Tongue (tissue), 2 donors: ENCODE results near the gene MDGA2. TPM values are rescaled to one million over a fixed set of nuclear protein-coding genes. Genes with fewer than 3 reads are reported as not detected.

Source experiments
- DNase-seq: peaks from one replicate; pipeline ENCODE4 v3.0.0-alpha.2; 2015
- total RNA-seq: library from RNA; depleted of rRNA; stranded (reverse); fragments of >200 nt; gene quantifications from one replicate; pipeline ENCODE4 v1.2.3, GENCODE V29; 2014

Gene MDGA2
- total RNA-seq, 1 donor from 2014 or later = 1.0 TPM

DNA sequence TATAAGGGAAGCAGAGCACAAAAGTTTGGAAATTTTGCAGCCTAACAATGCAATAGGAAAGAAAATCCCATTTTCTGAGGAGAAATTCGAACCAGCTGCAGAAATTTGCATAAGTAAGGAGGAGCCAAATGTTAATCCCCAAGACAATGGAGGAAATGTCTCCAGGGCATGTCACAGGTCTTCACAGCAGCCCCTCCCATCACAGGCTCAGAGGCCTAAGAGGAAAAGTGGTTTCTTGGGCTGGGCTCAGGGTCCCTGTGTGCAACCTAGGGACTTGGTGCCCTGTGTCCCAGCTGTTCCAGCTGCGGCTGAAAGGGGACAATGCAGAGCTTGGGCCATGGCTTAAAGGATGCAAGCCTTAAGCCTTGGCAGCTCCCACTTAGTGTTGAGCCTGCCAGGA is 190.0 kb downstream of the MDGA2 start:
- DNase-seq = no peak

DNA sequence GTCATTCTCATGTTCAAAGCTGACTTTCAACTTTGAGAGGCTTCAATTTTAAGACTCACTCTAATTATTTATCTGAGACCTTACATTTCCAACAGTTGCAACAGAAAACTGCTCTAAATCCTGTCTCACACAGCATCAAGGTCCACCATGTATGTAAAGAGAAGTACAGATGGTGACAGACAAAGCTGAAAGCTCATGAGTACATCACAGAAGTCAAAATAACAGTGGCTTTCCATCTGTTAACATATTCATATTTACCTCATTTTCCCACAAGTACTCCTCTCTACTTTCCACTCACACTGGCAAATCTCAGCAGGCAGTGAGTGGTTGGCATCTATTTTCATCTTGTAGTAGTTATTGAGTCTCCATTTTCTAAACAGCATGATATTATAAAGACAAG is 192.0 kb downstream of the MDGA2 start:
- DNase-seq = no peak

DNA sequence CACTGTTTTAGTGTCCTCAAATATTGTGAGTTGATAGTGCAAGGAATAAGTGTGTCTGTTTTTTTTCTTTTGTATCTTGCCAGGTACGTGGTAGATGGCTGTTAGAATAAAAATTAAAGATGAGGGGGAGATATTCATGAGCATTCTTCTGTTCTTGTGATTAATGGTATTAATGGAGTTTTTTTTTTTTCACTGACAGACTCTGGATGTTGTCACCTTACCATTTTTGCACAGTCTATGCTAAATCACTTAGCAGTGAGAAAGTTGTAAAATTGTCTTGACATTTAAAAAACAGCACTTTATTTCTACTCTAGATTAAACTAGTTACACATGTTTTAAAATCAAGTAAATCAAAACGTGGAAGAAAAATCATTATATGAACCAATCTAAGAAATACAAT is 204.3 kb downstream of the MDGA2 start:
- no peak for DNase-seq

- no peak for DNase-seq
Observed at GRCh38 chr14:47466916-47467315, 208.5 kb downstream of the MDGA2 start.

- DNase-seq = no peak
Observed at GRCh38 chr14:47454025-47454424, 221.4 kb downstream of the MDGA2 start.

DNA sequence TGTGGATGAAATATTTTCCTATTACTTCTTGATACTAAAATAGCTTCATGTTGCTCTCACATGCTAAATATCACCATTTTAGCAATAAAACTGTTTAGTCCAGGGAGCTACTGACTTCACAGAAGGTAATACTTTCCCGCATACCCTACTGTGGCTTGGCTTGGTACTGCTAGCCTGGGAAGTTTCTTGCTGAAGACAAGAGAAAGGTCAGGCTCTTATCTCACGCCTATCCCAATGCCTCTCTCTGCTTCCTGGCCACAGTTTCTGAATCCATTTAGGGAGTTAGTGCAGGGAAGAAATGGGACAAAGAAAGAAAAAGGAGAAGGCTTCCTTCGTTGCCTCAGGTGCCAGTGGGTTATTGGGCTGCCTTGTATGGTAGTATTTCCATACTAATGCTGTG is 228.3 kb downstream of the MDGA2 start:
- no peak for DNase-seq

DNA sequence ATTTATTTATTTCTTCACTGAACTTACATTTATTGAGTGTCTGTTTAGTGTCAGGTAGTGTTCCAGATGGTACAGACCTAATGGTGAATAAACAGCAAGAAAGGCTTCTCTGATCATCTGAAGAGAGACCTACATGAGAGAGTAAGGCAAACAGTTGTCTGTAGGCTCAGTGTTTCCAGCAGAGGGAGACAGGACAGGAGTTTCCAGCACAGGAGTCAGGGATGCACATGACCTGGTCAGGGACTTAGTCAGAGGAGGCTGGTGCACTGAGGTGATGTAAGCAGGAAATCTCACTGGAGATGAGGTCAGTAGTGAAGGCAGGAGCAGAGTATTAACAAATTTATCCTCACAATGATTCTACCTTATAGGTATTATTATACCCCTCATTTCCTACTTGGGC is 233.2 kb downstream of the MDGA2 start:
- DNase-seq = peak; percentile 5

DNA sequence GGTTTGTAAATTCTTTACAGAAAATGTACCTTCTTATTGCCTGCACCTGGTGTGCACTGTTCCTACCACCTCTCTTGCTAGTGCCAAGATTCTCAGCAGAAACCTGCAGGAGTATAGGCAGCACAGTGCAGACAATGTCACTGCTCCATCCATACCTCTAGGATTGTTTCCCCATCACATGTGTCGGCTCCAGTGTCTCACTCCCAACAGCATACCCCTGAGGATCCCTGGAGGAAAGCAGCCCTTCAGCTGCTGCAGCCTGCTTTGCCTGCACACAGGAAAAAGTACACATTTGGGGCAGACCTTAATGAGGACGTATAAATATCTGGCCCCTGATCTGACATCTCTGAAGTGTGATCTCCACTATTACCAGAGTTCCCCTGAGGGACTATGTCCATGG is 235.5 kb downstream of the MDGA2 start:
- DNase-seq = no peak

GRCh38 chr14:47438650-47439140 is 236.7 kb downstream of the MDGA2 start:
- peak; percentile 16 for DNase-seq

DNA sequence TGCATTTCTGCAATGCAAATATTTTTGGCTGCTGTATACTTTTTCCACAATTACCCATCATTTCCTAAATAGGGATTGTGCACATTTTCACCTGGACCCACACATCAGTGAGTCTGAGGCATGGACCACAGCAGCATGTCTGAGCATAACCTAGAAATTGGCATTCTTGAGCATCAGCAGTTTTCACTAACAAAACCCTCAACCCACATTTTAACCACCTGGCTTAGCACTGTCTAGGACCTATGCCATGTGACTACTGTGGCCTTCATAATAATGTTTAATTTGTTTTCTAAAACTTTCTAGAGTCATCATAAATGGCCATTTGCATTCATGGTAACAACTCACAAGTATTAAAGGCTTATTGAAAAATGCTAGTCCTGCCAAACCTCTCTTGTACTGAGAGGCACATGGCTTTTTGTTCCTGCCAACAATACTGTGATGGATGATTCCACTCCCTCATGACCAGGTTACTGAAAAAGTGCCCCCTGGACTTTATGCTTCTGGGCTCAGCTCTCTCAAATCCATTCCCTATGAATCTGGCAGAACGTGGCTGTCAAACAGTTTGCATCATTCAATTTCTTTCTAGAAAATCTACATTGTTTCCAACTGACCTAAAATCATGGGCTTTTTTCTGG is 240.0 kb downstream of the MDGA2 start:
- no peak for DNase-seq

DNA sequence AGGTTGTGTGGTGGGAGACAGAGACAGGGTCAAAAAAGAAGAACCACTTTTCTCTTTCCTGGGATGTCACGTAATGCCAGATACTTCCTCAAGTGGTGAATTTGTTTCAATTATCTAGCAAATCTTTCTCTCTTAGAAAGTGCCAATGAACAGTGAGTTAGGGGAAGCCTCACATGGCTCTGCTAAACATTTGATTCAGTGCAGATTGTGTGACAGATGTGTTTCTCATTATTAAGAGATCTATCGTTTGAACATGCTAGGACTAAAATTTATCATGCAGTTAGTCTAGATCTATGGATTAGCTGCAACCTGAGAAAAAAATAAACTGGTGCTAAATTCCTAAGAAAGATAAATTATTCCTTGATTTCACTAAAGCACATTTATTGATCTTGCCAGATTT is 247.8 kb downstream of the MDGA2 start:
- DNase-seq = no peak

DNA sequence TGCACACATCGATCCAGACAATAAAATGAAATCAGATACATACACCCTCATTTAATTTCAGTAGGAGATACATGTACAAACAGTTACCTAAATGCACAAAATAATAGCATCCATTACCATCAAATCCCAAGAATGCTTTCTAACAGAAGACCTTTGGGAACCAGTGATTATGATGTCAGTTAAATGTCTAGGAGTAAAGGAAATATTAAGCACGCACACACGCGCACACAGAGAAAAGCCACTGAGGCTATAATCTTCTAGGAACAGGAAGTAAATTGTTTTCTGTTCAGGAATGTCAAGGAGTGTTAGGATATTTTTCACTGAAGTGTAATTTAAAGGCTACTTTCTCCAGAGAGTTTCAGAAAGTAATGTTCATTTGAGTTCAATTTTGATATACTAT is 250.1 kb downstream of the MDGA2 start:
- DNase-seq = no peak

DNA sequence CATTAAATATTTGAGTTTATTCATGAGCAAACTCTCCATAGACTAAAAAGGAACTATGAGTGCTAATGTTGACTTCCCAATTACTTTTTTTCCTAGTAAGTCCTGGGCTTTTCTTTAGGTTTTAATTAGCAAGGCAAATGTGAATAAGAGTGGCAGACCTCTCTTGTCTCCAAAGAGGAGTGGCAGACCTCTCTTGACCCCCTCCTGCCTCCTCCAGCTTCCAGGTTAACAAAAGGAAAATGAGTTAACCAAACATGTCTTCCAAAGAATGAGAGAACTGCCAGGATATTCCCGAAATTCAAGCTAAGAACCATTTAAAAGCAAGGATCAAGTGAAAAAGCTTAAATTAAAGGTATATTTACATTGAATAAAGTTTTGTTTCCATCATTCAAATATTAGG is 253.2 kb downstream of the MDGA2 start:
- no peak for DNase-seq

DNA sequence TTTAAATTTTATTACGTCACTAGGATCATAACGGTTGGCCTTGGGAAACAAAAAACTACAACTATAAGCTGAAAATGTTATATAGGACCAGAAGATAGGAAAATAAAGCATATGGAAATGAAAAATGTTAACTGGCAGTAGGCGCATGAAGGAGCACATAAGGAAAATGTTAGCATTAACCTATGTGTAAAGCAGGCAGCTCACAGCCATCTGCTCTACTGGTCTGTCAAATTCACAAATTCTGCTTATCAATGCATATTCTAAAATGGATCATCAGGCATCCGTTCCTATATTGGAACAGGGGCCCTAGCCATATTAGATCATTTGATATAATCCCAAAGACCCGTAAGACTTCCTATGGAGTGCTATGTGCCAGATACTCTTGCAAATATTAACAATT is 263.9 kb downstream of the MDGA2 start:
- no peak for DNase-seq

DNA sequence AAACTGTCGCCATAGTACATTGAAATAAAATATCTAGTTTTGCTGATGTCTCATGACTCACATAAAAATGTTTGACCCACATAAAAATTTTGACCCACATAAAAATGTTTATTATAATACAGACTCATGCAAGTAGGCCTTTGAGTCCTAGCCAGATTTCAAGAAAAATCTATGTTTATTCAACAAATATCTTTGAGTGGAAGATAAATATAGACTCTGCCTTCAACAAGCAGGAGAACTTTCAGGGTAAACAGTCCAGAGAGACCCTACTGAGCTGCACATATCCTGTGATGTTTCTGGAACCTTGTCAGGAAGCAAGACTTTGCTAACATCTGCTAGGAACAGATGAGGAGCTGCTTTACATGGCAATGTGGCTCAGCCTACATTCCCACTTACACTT is 283.1 kb downstream of the MDGA2 start:
- DNase-seq = peak; percentile 56

DNA sequence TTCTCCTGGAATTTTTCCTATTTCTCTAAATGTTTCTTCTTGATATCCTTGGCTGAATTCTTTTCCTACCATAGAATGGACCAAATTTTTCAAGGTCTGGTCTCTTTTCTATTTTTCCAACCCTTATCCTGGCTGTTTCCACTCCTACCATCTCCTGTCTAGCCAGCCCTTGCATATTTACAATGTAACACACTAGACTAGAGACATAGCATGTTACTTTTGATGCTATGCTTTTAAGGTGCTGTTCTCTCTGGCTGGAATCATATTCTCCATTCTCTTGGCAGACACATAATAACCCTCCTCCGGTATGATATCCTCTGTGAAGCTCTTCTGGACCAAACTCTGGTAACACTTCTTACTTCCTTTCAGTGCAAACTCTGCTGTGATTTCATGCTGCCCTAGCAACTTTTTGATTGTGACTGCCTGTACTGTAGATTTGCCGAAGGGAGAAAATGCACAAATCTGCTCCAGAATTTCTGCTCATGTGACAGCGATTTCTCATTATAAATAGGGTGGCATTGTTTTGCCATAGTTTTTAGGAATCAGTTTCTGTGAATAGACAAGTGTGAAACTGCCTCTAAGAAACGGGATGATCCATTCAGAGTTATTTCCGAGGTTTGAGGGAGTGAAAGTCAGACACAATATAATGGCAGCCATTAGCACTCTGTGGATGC is 284.4 kb downstream of the MDGA2 start:
- no peak for DNase-seq

- peak; percentile 47 for DNase-seq
Observed at GRCh38 chr14:47389535-47389934, 285.9 kb downstream of the MDGA2 start.

DNA sequence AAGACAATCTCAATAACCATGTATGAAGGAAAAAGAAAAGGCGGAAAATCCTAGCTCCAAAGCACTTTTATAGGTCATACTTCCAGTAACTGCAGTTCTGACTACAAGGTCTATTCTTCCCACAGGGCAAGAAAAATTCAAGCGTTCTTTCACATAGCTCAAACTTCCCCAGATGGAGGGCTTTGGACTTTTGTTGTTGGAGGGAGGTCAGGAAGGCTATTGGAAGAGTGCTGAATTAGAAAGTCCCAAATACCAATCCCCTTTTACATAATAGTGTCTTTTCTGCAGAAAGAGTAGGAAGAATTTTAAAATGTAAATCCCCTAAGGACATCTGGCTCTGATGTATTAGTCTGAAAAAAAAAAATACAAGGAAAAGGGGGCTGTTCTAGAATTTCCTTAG is 309.4 kb downstream of the MDGA2 start:
- DNase-seq = no peak

DNA sequence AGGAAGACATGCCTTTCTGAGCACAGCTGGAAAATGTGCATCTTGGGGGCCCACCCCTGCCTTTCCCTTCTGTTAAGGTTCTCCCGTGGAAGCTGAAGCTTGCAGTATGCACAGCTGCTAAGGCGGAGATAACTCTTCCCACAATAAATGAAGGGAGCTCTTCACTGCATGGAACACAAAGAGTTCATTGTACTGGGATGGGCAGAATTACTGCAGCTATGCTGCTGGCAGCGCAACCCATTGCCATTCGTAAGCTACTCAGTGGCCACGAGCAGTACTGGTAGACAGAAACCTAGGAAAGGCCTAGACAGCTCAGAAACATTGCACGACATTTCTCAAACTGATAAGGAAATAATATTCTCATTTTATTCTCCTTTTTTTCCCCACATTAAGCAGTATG is 310.2 kb downstream of the MDGA2 start:
- DNase-seq = peak; percentile 41

GRCh38 chr14:47353186-47353585 is 322.2 kb downstream of the MDGA2 start:
- no peak for DNase-seq

DNA sequence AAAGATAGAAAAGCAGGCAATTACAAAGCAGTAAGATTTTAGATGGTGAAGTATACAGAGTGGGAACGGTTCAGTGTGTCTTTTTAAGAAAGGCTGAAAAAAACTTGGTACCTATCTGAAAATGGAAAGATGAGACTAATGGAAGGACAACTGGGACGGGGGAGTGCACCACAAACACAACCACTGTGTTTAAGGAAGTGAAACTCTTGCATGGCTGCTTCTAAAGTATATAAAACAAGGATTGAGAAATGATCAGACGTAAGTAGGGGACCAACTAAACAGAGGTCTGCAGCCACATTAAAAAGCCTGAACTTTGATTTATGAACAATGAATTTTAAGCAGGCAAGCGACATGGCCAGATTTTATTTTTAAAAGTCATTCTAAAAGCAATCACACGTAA is 328.6 kb downstream of the MDGA2 start:
- DNase-seq = no peak

- DNase-seq = no peak
Observed at GRCh38 chr14:47345016-47345415, 330.4 kb downstream of the MDGA2 start.

- DNase-seq = no peak
Observed at GRCh38 chr14:47332939-47333338, 342.5 kb downstream of the MDGA2 start.

DNA sequence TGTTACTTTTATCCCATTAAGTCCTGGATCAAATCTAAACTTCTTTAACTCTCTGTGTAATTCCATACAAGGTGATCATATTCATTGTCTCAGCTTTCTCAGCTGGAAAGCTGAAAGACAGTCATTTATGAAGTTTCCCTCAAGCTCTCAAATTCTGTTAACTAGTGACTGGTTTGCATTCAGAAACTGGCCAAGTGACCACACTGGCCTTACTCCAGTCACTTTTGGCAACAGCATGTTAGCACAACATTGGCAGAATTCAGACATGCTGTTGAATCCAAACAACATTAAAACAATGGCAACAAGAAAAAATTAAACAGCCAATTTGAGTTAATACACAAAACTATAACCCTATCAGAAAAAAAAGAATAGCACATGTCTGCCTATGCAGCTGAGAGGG is 343.3 kb downstream of the MDGA2 start:
- no peak for DNase-seq
